GM18868 (cell line): Measurements from ENCODE around the gene NSF.
"Not testable (repeated sequence)": the region's sequence is repeated elsewhere in the genome, so short reads cannot be mapped to it uniquely, and the experiment has no call there.

Experiments used
- ATAC-seq: cut with Tn5 transposase; IDR thresholded peaks from one replicate; pipeline ENCODE4 v1.9.1; 2021; ENCODE audit warnings: mild to moderate bottlenecking, moderate library complexity; ENCODE audit not compliant: unreplicated experiment

Gene NSF

DNA sequence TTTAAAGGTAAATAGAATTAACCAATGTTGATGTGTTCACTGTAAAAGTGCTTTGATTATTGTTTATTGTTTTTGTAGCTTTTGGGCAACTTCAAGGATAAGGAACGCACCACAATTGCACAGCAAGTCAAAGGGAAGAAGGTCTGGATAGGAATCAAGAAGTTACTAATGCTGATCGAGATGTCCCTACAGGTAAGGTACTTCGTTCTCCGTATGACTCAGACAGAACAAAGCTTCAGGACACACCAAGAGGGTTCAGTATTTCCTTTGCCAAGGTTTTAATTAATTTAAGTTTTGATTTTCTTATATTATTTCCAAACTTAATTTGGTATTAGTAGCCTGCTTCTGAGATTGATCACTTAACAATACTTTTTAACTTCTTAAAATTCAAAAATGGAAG lies 161.0 kb downstream of the NSF start:
- no peak for ATAC-seq

DNA sequence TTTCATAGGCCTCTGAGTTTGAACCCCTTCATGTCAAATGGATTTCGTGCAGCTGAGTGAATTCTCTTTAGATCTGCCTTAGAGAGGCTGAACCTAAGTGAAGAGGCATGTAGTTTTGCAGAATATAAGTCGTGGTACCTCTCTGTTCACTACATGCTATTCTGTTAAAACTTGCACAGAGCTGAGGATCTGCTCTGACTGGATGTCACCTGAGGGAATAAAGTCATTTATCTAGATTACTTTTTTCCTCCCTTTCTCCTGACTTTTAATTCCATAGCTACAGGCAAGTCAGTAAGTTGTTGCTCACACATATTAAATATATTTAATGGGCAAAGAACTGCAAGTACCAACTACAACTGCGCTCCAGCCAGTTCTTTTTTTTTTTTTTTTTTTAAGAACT lies 163.3 kb downstream of the NSF start:
- no peak for ATAC-seq

DNA sequence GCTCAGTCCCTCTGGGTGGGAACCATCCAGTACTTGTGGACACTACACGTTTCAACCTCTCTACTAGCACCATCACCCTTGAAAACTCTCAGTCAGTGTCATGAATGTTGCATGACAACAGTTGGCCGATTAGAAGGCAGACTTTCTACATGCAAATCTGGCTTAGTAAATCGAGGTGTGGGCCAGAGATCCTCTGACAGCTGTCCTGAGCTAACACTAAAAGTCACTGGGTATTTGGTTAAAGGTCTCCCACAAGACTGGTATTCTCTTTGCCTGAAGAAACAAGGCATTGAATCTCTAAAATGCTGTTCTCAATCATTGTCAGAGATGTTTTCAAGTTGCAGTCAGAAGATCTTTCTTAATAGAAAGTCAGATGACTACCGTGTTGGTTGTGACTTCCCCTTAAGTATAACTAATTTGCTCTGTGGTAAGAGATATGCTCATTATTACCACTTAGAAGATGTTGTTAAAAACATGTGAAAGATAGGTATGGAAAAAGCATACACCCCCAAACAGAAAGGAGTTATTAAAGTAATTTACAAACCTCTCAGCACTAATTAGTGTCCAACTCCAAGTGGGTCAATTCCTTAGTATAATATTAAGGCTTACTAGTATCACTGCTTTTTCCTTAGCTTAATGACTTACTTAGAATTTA lies 165.7 kb downstream of the NSF start:
- no peak for ATAC-seq

DNA sequence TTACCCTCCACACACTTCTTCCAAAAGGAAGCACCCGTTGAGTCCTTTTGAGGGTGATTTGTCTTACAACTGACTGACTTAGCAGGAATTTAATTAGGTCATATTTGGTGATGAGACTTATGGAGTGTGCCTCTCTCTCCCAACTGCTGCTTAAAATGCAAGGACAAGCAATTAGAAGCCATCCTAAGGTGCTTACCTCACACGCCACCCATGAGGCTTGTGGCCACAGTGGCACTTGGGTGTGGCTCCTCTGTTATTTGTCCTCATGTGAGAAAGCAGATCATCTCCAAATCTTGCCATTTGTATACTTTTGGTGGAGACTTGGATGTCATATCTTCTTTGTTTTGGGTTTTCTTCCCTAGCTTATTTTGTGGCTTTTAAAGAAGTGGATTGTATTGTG lies 166.4 kb downstream of the NSF start:
- no peak for ATAC-seq

DNA sequence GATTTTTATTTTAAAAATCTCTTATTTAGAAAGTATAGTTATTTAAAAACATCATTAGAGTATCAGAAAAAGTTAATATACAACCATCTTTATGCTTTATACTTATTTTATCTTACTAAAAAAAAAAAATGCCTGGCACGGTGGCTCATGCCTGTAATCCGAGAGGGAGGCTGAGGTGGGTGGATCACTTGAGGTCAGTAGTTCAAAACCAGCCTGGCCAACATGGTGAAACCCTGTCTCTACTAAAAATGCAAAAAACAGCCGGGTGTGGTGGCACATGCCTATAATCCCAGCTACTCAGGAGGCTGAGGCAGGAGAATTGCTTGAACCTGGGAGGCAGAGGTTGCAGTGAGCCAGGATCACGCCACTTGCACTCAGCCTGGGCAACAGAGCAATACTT lies 167.1 kb downstream of the NSF start:
- ATAC-seq: not testable (repeated sequence)

DNA sequence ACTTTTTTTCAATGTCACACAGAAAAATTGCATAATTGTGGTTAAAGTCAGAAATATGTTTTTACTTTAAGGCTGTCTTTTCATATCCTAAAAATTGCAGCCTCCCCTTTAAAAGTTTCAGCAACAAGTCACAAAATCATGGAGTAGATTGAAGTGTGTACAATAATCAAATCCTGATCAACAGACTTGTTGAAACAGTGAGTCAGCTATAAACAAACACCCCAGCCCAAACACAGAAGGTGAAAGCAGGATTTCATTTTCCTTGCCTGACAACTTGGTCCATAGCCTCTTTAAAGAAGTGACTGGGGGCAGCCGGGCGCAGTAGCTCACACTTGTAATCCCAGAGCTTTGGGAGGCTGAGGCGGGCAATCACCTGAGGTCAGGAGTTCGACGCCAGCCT lies 168.1 kb downstream of the NSF start:
- ATAC-seq: no peak

DNA sequence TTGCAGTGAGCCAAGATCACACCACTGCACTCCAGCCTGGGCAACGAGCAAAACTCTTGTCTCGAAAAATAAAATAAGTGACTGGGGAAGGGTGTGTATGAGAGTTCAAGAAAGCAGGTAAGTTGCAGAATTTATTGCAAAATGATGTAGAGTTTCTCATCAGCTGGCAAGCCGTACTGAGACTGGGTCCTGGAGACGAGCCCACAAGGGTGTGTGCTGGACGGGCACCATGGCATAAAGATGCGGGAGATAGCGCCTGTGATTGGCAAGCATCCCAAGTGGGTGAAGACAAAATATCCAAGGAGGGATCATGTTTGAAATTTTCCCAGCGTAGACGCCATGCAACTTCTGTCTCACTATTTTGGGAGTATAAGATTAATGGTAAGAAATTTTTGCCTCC lies 168.7 kb downstream of the NSF start:
- ATAC-seq: no peak

DNA sequence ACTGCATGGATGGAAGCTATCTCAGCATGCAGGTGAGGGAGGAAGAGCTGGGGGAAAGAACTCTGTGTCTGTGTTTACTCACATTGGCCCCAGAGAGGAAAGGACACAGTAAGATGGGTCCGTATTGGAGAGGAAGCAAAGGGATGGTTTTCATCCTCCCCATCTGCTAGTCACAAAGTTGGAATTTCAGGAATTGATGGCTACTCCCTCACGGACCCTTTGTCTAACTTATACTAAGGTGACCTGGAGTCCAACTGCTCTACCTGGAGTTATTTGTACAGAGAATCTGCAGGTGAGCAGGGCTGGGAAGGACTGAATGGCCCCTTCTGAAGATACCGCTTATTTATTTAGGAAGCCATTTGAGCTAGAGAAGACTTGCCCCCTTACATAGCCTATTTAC lies 172.9 kb downstream of the NSF start:
- no peak for ATAC-seq

DNA sequence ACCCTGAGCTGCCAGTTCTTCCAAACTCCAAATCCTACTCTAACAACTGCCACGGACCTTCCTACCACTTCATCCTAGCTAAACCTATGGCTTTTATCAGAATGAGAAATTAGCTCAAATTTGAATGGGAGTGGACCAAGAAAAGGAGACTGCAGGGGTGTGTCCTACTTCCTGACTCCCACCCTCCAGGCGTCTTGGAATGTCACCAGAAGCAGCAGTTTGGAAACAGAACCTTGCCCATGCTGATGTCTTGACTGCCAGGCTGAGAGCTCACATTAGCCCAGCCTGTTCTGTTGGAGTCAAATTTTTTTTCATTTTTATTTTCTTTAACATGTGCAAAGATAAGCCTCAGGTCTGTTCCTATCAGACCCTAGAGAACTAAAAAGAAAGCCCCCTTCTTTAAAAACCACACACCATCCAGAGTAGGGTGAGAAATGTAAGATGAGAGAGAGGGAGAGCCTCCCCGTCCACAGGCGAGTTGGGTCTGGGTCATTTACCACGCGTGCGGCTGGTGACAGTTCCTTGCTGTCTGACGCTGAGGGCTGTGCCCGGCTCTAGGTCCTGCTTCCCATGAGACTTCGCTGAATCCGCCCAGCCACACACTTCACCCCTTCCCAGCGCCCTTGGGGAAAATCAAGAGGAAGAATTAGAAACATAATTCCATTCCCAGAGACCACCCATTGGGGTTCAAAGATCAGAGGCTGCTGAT lies 173.7 kb downstream of the NSF start:
- ATAC-seq: no peak

DNA sequence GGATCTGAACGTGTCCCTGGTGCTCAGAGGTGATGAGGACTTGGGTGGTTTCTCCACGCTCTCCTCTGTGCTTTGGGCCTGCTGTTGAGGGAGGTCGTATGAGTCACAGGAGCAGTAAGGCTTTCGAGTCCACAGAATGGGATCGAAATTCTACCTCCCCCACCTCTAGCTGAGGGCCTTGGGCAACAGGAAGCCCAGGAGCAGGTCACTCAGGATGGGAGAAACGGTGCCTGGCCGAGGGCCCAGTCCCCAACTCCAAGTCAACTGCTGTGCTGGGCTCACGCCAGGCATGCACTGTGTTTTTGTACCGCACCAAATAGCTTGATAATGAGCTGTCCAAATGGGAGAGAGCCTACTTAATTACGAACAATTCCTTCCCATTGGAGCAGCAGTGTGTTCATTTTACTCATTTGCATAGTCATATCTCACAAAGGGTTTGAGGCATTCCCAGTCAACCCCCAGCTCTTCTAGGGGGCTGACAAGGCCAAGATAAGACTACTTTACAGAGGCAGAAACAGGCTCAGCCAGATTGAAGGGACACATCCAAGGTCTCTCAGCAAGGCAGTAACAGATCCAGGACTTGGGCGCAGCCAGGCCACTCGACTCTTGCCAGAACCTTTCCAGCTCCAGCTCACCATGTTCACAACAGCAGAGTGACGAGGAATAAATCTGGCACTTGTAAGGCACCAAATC lies 174.4 kb downstream of the NSF start:
- ATAC-seq: no peak

DNA sequence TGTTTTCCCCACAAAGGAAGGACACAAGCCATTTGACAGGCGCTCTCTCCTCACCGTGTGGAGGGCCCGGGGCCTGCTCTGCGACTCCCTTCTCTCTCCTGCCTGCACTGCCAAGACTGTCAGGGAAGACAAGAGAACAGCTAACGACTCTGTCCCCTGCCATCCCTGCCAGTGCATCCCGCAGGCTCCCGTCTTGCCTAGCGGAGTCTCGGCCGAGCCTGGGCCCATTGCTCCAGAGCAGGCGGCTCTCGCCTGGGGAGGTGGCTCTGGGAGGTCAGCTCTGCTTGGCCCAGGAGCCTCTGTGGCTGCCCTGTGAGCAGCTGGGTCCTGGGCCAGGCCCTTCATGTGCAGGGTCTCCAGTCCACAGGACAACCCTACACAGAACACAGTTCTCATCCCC lies 175.0 kb downstream of the NSF start:
- ATAC-seq: no peak

DNA sequence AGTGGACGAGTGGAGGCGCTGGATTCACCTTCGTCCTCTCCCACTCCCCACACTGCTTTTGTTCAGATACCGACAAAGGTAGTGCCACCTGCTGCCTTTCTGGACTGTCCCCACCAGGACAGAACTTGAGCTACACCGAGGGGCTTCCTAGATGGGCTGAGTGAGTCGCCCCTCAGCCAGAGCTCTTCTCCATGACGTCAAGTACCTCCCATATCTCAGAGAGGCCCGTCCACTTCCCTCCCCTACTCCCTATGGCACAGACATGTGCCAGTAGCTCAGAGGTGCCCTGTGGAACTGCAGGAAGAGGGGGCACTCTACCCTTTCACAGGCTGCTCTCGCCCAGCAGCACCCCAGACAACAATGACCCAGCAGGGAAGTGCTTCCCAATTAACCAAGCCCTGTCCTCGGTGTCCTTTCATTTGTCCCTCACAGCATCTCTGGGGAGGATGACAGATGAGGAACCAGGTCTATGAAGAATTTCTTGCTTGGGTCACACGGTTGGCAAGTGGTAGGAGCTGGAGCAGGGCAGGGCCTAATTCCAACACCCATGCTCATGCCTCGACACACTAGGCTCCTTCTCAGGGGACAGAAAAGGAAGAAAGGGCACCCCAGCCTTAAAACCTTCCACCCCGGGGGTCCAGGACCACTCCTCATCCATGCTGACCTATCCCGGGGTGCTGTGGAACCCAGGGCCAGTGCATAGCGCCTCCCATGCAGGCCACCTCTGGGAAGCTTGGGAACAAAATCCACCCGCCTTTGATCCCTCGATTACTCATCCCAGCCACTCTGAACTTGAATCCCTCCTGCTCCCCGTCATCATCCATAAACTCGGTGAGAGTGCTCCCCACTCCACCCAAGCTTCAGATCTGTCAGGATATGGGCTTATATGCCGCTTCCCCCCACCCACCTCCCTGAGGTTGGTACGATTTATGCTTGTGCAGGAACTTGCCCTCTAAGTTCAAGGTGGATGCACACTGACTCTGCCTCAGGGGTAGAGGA lies 176.3 kb downstream of the NSF start:
- no peak for ATAC-seq

DNA sequence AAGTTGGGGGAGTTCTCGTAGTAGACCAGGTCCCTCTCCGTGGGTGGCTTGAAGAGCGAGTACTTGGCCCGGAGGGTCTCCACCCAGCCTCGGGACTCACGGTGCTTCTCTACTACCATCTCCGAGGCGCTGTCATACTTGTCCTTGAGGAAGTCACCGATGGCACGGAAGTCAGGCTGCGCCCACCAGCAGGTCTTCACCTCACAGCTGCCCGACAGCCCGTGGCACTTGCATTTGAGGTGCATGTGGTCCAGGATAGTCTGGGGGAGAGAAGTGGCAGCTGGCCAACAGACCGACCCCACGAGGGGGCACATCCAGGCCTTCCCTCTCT lies 178.0 kb downstream of the NSF start:
- no peak for ATAC-seq

DNA sequence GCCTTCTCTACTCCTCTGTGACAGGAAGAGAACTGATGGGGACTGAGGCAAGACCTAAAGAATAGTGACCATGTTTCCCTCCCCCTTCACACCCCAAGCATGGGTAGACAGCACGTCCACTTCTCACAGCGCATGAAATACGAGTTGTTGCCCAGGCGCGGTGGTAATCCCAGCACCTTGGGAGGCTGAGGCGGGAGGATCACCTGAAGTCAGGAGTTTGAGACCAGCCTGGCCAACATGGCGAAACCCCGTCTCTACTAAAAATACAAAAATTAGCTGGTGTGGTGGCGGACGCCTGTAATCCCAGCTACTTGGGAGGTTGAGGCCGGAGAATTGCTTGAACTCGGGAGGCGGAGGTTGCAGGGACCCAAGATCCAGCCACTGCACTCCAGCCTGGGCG lies 178.4 kb downstream of the NSF start:
- ATAC-seq: not testable (repeated sequence)

DNA sequence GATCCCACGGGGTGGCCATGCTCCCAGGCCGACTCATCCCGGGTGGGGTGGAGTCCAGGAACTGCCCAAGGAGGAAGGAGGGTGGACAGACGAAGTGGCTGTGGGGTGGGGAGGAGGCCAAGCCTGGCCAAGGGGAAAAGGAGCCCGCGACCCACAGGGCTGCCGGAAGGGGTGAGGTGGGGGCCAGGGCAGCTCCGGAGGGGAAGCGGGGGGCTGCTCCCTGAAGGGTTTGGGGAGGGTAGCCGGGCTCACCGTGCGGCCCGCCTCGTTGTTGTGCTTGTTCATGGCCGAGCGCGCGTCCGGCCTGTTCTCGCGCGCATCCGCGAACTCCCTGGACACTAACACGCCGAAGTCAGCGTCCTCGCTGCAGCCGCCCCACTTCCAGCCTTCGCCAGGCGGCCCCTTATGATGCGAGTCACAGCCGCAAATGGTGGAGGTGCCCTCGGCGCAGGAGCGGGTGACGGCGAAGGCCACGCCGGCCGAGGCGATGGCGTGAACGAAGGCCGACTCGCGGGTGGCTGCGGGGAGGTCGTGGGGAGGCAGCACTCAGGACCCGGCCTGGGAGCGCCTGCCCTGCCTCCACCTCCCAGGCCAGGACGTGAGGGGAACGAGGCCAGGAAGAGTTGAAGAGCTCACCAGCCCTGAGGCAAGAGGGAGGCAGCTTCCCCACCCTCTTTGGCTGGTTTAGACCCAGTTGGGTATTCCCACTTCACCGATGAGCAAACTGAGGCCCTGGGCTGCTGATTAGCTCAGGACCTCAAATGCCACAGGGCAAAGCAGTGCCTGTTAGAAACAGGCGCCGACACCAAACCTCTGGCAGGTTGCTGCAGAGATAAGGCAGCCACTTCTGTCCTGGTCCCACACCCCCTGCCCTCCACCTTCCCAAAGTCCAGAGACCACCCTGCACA lies 179.3 kb downstream of the NSF start:
- ATAC-seq: no peak

DNA sequence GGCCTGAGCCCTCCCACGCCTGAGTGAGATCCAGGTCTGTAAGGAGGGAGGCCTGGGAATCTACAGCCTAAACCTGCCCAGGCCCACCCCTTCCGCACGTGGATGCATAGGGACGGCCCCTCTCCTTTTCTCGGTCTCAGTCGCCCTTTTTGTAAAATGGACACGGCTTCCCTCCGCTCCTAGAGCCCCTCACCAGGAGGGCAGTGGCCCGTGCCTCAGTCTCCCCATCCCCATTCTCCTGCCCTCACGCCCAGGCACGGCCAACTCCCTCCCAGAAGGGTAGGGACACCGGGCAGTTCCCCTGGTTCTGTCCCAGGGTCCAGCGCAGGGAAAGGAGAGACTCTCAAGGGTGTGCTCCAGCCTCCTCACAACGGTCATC lies 180.0 kb downstream of the NSF start:
- ATAC-seq: no peak

DNA sequence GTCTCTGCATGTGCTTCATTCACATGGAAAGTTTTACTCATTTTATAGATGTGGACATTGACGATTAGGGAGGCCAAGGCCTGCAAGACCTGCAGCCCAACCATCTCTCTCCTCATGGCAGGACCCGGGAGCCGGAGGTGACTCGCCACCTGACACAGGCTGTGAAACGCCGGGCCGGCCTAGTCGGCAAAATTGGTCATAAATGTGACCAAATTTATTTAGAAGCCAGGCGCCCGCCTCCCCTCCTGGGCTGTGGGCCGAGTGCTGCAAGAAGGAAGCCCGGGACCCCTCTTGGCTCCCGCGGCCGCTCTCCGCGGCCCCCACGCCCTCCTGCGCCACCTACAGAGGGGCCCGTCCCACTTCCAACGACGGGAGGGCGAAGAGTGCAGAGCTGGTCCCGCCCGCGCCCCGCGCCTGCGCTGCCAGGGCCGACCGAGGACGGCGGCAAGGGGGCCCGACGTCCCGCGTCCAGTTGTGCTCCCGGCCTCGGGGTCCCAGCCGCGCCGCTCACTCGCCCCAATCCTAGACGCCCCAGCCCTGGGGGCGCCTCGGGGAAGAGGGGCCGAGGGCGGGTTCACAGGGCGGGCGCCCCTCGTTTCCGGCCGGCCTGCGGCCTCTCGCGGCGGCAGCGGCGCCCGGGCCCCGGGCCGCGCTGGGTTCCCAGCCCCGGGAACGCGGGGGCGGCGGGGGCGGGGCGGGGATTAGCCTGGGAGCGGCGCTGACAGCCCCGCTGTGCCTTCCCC lies 180.5 kb downstream of the NSF start:
- ATAC-seq: no peak

DNA sequence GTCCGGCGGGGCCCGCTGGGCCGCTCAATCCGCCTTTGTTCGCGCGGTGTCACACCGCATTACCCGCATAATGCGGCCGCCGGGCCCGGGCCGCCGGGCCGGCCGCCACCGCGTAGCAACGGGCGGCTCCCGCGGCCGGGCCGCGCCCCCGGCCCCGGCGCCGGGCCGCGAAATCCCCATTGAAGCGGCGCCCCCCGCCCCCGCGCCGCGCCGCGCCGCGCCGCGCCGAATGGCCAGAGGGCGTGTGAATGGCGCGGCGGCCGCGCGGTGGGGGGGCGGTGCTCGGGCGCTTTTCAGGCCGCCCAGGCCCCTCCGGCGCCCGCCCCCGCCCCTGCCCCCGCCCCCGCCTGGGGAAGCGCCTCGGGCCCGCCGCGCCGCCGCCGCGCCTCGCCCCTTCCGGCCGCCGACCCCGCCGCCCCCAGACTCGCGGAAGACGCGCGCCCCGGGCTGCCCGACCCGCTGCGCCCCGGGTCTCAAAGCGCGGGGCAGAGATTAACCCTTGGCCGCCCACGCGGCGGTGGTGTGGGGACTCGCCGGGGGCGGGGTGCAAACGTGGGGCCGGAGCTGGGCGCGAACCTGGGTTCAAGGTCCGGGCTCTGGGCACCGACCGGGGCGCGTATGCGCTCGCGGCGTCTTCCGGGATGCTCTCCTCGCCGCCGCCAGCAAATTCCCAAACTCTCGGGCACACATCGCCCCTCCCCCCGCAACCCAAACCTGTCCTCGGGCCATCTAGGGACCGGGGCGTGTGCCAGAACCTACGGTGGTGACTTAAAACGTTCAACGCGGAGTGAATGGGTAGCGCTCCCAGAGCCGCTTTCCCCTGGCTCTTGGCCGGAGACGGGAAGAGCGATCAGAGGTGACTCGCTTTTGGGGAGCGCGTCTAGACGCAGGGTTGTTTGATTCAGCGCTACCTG lies 181.3 kb downstream of the NSF start:
- ATAC-seq: no peak
